ENCODE measurements around the gene KRTAP10-10. TPM values are rescaled to one million over a fixed set of nuclear protein-coding genes. Genes with fewer than 3 reads are reported as not detected.
A peak's percentile ranks its signal among the peaks of the same experiment; 100 is the strongest.

Gene KRTAP10-10
- total and polyA plus RNA-seq, 9 of the 15 experiments (the other 6 are each of a cell fraction or from before 2014, with no cell fraction given) = not detected

GRCh38 chr21:44623575-44623974 is 13.6 kb upstream of the KRTAP10-10 start (continued):
- TF ChIP-seq ZNF280A (IDR thresholded peaks at IDR 0.05; ENCODE audit: low read depth, partially characterized antibody) (peak; percentile 18), RB1 (IDR thresholded peaks at IDR 0.05; ENCODE audit: low read depth) (no peak), CBFB (CRISPR knock-in tag; IDR thresholded peaks at IDR 0.05) (no peak), DLX4 (CRISPR knock-in tag; IDR thresholded peaks at IDR 0.05) (no peak), ZNF407 (IDR thresholded peaks at IDR 0.05; ENCODE audit: low read depth) (no peak), TRIM28 (IDR thresholded peaks at IDR 0.05) (peak; percentile 96)

Data from K562 (cell line).